IPS-18c (cell line): ENCODE results near the gene ITGB5.

Source experiments
- H3K4me3 ChIP-seq: 2 replicates; pipeline ENCODE4 v1.7.0; 2013; ENCODE audit warnings: low read depth, mild to moderate bottlenecking, low read length, moderate library complexity; ENCODE audit not compliant: insufficient read depth
- H3K9me3 ChIP-seq: one replicate; pipeline ENCODE4 v1.6.1; 2013; ENCODE audit warnings: mild to moderate bottlenecking, low read length, moderate library complexity; ENCODE audit not compliant: control insufficient read depth, insufficient read depth

Gene ITGB5

DNA sequence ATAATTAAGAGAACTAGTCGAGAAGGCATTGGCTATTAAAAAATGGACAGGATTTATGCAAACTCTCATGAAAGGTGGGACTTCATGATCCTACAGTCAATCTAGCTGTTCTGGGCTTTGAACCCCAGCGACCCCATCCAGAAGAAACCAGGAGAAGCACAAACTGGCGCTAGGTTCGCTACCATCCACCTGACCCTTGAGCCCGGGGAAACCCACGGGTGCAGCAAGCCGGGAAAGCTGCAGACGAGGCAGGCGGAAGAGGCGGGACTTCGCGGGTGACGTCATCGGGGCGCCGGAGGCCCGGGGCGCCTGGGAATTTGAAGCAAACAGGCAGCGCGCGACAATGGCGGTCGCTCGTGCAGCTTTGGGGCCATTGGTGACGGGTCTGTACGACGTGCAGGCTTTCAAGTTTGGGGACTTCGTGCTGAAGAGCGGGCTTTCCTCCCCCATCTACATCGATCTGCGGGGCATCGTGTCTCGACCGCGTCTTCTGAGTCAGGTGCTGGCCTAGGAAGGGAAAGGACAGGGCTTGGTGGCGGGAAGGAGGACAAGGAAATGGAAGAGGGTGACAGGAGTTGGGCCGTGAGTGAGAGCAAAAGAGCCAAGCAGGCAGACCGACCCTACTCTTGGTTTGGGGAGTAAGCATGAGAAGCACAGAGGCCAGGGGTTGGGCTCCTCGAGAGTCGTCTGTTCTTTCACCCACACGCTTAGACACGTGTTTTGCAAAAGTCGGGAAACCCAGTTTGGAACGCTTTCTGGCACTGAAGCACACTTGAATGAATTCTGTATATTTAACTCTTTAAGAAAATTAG, 156.8 kb downstream of the ITGB5 start, which contains the start of gene UMPS:
UMPS (plus strand) TSS at position 324 of the 812 bp plus-strand sequence; CDS start at position 344, 20 bp downstream.
- Histone ChIP-seq H3K4me3 (peak within 1 kb of the TSS; percentile 89), H3K9me3 (no peaks in the 10 kb centered on the region)

DNA sequence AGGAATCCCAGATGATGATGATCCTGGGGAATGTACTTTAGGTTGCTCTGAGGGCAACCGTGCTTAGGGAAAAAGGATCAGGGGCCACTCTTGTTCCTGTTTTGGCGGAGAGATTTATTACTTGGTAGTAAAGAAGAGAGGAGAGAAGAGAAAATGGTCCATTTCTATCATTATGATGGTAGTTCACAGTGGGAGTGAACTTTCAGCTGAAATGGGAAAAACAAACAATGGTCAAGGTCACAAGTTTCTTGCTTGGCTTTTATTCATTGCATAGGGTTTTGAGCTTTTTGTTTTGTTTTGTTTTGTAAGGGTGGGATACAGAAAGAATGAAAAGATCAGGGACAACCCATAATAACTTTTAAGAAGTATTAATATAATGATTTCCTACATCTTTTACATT, 164.6 kb downstream of the ITGB5 start:
- Histone ChIP-seq H3K9me3 (no peaks in the 10 kb centered on the region), H3K4me3 (no peak overlapping the region)

DNA sequence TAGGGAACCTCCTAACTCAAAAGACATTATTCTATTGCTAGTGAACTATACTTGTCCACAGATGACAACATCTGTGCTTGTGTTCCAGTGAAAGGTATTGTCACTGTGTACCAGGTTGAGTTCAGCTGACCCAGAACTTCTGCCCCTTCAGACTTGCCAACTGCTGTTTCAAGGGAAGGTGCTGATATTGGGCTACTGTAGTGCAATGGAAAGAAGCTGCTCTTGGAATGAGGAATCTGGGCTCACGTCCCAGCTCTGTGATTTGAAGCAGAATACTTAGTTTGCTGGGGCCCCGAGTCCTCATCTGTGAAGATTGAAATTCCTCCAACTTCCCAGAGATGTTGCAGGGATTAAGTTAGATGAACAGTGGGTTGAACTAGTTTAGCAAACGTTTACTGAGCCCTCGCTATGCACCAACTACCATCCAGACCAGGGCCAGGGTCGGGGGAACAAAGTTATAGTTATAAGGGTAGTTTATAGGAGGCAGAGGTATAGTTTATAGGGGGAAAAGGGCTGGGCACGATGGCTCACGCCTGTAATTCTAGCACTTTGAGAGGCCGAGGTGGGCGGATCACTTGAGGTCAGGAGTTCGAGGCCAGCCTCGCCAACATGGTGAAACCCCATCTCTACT, 172.8 kb downstream of the ITGB5 start:
- H3K4me3 ChIP-seq: no peak overlapping the region
- H3K9me3 ChIP-seq: no peaks in the 10 kb centered on the region
